ENCODE data around the gene PLCD4. TPM values are rescaled to one million over a fixed set of nuclear protein-coding genes. Genes with fewer than 3 reads are reported as not detected.

Gene PLCD4
- total RNA-seq, 1 experiment from 2014 or later = 0.42 TPM

DNA sequence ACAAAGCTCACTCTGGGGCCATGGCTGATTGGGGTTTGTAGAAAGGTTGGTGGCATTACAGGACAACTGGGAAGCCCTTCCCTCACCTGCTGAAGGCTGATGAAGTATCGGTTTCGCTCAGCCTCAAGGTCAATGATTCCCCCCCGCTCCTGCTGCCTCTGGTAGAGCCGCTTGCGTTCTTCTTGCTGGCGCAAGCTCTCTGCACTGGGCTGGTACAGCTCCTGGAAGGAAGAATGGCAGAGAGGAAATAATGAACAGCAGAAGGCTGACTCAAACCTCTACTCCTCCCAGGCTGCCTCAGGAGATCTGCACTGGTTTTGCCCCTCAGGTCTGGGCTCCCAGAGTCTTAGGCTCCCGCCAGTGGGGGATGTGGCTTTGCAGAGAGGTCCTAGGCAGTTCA, 57.0 kb downstream of the PLCD4 start:
- Mint-ChIP-seq H3K9me3 (no peaks in the 10 kb centered on the region), H3K27ac (no peak overlapping the region), H3K4me1 (peaks cover 7% of the 10 kb centered on the region in 2 experiments), H3K27me3 (ENCODE audit: low read depth) (no peaks in the 10 kb centered on the region), H3K4me3 (no peak overlapping the region), H3K36me3 (ENCODE audit: insufficient read depth in 1 of 3, low read depth in 3 of 3) (peaks cover 33 to 62% (median 58%) of the 10 kb centered on the region in 3 experiments)
- no peak overlapping the region for H2BK5ac ChIP-seq (ENCODE audit: insufficient read length, low read length)
- peaks cover 5% of the 10 kb centered on the region for H3K23me2 ChIP-seq (ENCODE audit: insufficient read length, low read depth, low read length, poor library complexity, severe bottlenecking)
- H2BK120ac ChIP-seq (ENCODE audit: low read depth, low read length, poor library complexity, severe bottlenecking) = no peak overlapping the region
- H3K4me2 ChIP-seq (ENCODE audit: insufficient read depth, insufficient read length, low read length) = no peak overlapping the region
- H2AK5ac ChIP-seq (ENCODE audit: insufficient read length, low read length) = no peak overlapping the region
- H3K4ac ChIP-seq (ENCODE audit: low read depth, low read length) = no peak overlapping the region
- no peaks in the 10 kb centered on the region for H3K27me3 ChIP-seq (ENCODE audit: insufficient read depth, low read length)
- no peaks in the 10 kb centered on the region for H4K20me1 ChIP-seq (ENCODE audit: control insufficient read depth, insufficient read depth, insufficient read length)
- no peaks in the 10 kb centered on the region for H3K79me2 ChIP-seq (ENCODE audit: insufficient read depth, low read length)
- no CpG with 5 or more reads among the region's 7 CpGs for WGBS (ENCODE audit: extremely low coverage, insufficient read length, low lambda C conversion rate)
- no peak for TF ChIP-seq CTCF (conservative IDR thresholded peaks at IDR 0.05)
- peaks cover 2% of the 10 kb centered on the region; the same call in 1 of the 2 replicates for H3K4me1 ChIP-seq (ENCODE audit: insufficient read depth, low read length)
- H3K9ac ChIP-seq (ENCODE audit: extremely low read depth, insufficient read length, low read length) = no peak overlapping the region
- no peak overlapping the region for H4K5ac ChIP-seq (ENCODE audit: insufficient read length, low read depth, low read length)
- H3K79me1 ChIP-seq (ENCODE audit: insufficient read depth, low read depth, low read length, poor library complexity, severe bottlenecking) = no peaks in the 10 kb centered on the region
- no peaks in the 10 kb centered on the region for H3K9me3 ChIP-seq (ENCODE audit: control insufficient read depth, low read depth, low read length)
- H2AFZ ChIP-seq (ENCODE audit: low read length) = no peak overlapping the region
- no peak overlapping the region for H3K27ac ChIP-seq (ENCODE audit: insufficient read length, low read depth, low read length)
- no peak overlapping the region for H3K14ac ChIP-seq (ENCODE audit: insufficient read depth, low read length)
- H3K23ac ChIP-seq (ENCODE audit: insufficient read length, low read depth, low read length) = no peak overlapping the region
- no peak overlapping the region for H4K91ac ChIP-seq (ENCODE audit: insufficient read length, low read depth, low read length)
- DNase-seq = no peak
- H3K18ac ChIP-seq (ENCODE audit: insufficient read length, low read depth, low read length) = no peak overlapping the region
- no peak overlapping the region for H2BK20ac ChIP-seq (ENCODE audit: low read depth, low read length, poor library complexity, severe bottlenecking)
- no peak overlapping the region for H2BK12ac ChIP-seq (ENCODE audit: insufficient read length, low read depth, low read length)
- H3K56ac ChIP-seq (ENCODE audit: insufficient read length, low read depth, low read length) = no peak overlapping the region
- no peak overlapping the region for H4K8ac ChIP-seq (replicated peaks; ENCODE audit: insufficient read length, low read depth, low read length)
- no peak overlapping the region for H2BK15ac ChIP-seq (ENCODE audit: low read depth, low read length)
- no peak overlapping the region for H3T11ph ChIP-seq (ENCODE audit: low read length)
